Stimulated activated CD8-positive, alpha-beta memory T cell treated with anti-CD3 and anti-CD28 coated beads, Interleukin-15, amount 100 ng/mL, for 48 hours (primary cell): Measurements from ENCODE around the gene DCT.

Source experiments
- DNase-seq, 2 donors: peaks; one replicate each; pipeline ENCODE4 v3.0.0-alpha.2; 2020; ENCODE audit warnings: low read depth in 2 of 2

The DCT gene

GRCh38 chr13:94395860-94396259 is 83.6 kb downstream of the DCT start:
- DNase-seq: no peak

GRCh38 chr13:94394723-94395122 is 84.8 kb downstream of the DCT start:
- no peak for DNase-seq

GRCh38 chr13:94390881-94391280 is 88.6 kb downstream of the DCT start:
- no peak for DNase-seq

GRCh38 chr13:94389604-94390351 is 89.7 kb downstream of the DCT start:
- DNase-seq: no peak

GRCh38 chr13:94387047-94387446 is 92.4 kb downstream of the DCT start:
- DNase-seq: no peak
